ENCODE results near the gene FAM167B. TPM values are rescaled to one million over a fixed set of nuclear protein-coding genes. Genes with fewer than 3 reads are reported as not detected.

The FAM167B gene
- total RNA-seq, 3 donors from 2014 or later (not counting 1 experiment from before 2014, with no cell fraction given) = 0.54 to 1.3 (median 0.80) TPM

DNA sequence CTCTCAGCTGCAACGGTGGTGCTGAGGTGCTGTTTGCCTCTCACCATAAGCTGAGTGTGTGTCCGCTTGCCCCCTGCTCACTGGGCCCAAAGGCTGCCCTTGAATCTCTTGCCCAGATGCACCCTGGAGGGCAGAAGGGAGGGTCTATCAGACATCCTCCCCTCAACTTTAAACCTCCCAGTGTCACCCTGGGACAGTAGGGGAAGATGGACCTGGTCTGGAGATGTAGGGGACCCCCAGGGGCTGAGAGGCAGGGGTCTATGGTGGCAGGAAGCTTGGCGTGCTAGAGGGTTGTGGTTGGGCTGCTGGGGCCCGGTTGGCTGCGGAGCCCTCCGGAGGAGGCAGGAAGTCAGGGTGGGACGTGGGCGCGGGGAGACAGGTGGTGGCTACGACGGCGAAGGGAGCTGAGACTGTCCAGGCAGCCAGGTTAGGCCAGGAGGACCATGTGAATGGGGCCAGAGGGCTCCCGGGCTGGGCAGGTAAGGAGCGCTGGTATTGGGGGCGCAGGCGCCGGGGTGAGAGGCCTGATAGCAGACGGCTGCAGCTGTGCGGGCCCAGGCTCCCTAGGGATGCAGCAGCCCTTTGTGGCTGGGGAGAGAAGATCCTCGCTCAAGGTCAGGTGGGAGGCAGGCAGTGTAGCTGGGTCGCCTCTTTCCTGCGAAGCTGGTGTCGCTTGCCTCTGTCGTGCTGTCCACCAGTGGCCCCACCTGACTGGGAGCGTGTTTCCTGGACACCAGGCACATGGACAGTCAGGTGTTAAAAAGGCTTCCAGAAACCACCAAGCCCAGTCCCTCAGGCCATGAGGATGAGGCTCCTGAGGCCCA is 4.1 kb downstream of the FAM167B start, which contains the start of gene LCK:
LCK (plus strand) TSS at position 373 of the 824 bp plus-strand sequence. CDS start 23,065 bp downstream, outside the sequence.
- Histone ChIP-seq H3K36me3 (ENCODE audit: control insufficient read depth, insufficient read depth, low read length) (no peaks in the 10 kb centered on the region), H3K9me3 (ENCODE audit: control insufficient read depth, insufficient read depth, low read length) (no peaks in the 10 kb centered on the region), H3K27me3 (ENCODE audit: control insufficient read depth, insufficient read depth, low read length) (no peaks in the 10 kb centered on the region), H3K4me1 (ENCODE audit: control insufficient read depth, insufficient read depth, low read length) (peaks cover 90% of the 10 kb centered on the region), H3K27ac (ENCODE audit: low read length) (peak within 1 kb of the TSS; percentile 86), H3K4me3 (ENCODE audit: low read length) (peak within 1 kb of the TSS; percentile 68)
- TF ChIP-seq CTCF (IDR thresholded peaks at IDR 0.05) = no peak
- no peaks in the 10 kb centered on the region for H3K9me3 Mint-ChIP-seq
- DNase-seq (peak; percentile 56 to 80), ATAC-seq (peak; percentile 13 to 28 (median 24))
- H3K4me3 Mint-ChIP-seq = peak within 1 kb of the TSS; percentile 100
- H3K27ac Mint-ChIP-seq = peak within 1 kb of the TSS; percentile 93 to 96
- no peaks in the 10 kb centered on the region for H3K36me3 Mint-ChIP-seq
- intact Hi-C loops (cut with micrococcal nuclease) = loop anchor here (2.0 to 5.0 kb wide), 3 partner anchors 14 to 40 kb away; no protein-coding TSS in a partner anchor
- H3K27me3 Mint-ChIP-seq (ENCODE audit: low read depth in 2 of 2) = no peaks in the 10 kb centered on the region
- H3K4me1 Mint-ChIP-seq = peaks cover 61 to 78% of the 10 kb centered on the region in 2 donors
- 9% methylated on average over 25 of the region's 25 CpGs for WGBS (ENCODE audit: insufficient coverage)

DNA sequence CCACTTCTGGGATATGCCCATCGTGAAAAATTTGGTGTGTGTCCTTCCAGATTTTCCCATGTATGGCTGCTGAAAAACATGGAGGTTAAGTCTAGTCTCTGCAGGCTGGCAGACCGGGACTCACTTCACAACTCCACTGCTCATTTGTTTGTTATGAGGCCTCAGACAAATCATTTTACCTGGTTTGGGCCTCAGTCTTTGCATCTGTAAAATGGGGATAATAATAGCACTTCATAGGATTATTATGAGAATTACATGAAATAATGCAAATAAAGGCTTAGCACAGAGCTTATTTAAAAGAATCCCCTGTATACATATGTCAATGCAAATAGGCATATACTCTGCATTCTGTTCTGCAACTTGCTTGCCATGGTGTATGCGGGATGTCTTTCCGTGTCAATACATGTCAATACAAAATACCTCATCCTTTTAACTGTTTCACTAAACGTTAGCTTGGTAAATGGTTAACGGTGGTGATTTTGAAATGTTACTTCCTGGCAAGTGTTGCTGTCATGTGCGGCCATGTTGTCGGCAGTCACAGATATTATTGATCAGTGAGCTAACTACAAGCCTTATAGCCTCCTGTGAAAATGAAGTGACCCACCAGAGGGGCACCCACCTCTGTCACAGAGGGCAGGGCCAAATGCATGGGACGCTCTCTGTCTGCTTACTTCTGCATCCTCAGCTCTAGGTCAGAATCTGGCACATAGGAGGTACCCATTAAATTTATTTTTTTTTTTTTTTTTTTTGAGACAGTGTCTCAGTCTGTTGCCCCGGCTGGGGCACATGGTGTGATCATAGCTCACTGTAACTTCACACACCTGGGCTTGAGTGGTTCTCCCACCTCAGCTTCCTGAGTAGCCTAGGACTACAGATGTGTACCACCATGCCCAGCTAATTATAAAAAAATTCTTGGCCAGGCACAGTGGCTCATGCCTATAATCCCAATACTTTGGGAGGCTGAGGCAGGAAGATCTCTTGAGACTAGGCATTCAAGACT is 8.3 kb downstream of the FAM167B start:
- Mint-ChIP-seq H3K27ac (peak overlapping the region; percentile 93 to 96), H3K4me3 (peak overlapping the region; percentile 85), H3K4me1 (peaks cover 47 to 65% of the 10 kb centered on the region in 2 donors), H3K36me3 (no peaks in the 10 kb centered on the region), H3K9me3 (no peaks in the 10 kb centered on the region), H3K27me3 (ENCODE audit: low read depth in 2 of 2) (no peaks in the 10 kb centered on the region)
- intact Hi-C loops (cut with micrococcal nuclease) = no loop called here
- H3K27me3 ChIP-seq (ENCODE audit: control insufficient read depth, insufficient read depth, low read length) = no peaks in the 10 kb centered on the region
- peak in 1 of 2 donors; percentile 58 for DNase-seq
- H3K36me3 ChIP-seq (ENCODE audit: control insufficient read depth, insufficient read depth, low read length) = peaks cover 5% of the 10 kb centered on the region
- H3K4me3 ChIP-seq (ENCODE audit: low read length) = no peak overlapping the region
- WGBS (ENCODE audit: insufficient coverage) = 61% methylated on average over 6 of the region's 10 CpGs
- H3K9me3 ChIP-seq (ENCODE audit: control insufficient read depth, insufficient read depth, low read length) = no peaks in the 10 kb centered on the region
- no peak for TF ChIP-seq CTCF (IDR thresholded peaks at IDR 0.05)
- peak overlapping the region; percentile 86 for H3K27ac ChIP-seq (ENCODE audit: low read length)
- H3K4me1 ChIP-seq (ENCODE audit: control insufficient read depth, insufficient read depth, low read length) = peaks cover 98% of the 10 kb centered on the region
- ATAC-seq = peak in 1 of 3 donors; percentile 7

GRCh38 chr1:32256473-32257226 is 9.6 kb downstream of the FAM167B start:
- intact Hi-C loops (cut with micrococcal nuclease) = no loop called here
- no peaks in the 10 kb centered on the region for H3K36me3 Mint-ChIP-seq

More at GRCh38 chr1:32256473-32257226, 9.6 kb downstream of the FAM167B start:
- no peaks in the 10 kb centered on the region for H3K27me3 ChIP-seq (ENCODE audit: control insufficient read depth, insufficient read depth, low read length)
- Mint-ChIP-seq H3K27me3 (ENCODE audit: low read depth in 2 of 2) (no peaks in the 10 kb centered on the region), H3K27ac (peak overlapping the region; percentile 93 to 96), H3K4me1 (peaks cover 39 to 57% of the 10 kb centered on the region in 2 donors), H3K9me3 (no peaks in the 10 kb centered on the region), H3K4me3 (peak overlapping the region; percentile 87)
- DNase-seq = peak in 1 of 2 donors; percentile 56
- peak overlapping the region; percentile 86 for H3K27ac ChIP-seq (ENCODE audit: low read length)
- H3K9me3 ChIP-seq (ENCODE audit: control insufficient read depth, insufficient read depth, low read length) = no peaks in the 10 kb centered on the region
- peak; percentile 7 to 12 (median 8) for ATAC-seq
- H3K4me1 ChIP-seq (ENCODE audit: control insufficient read depth, insufficient read depth, low read length) = peaks cover 92% of the 10 kb centered on the region
- 25% methylated on average over 8 of the region's 9 CpGs for WGBS (ENCODE audit: insufficient coverage)
- TF ChIP-seq CTCF (IDR thresholded peaks at IDR 0.05) = no peak
- H3K4me3 ChIP-seq (ENCODE audit: low read length) = peak overlapping the region; percentile 8
- peaks cover 5% of the 10 kb centered on the region for H3K36me3 ChIP-seq (ENCODE audit: control insufficient read depth, insufficient read depth, low read length)
